Measurements from ENCODE around the gene IQCN.

IQCN gene

GRCh38 chr19:18287836-18288772 is 13.9 kb upstream of the IQCN start:
- in situ Hi-C loops (cut with MboI; ENCODE audit: low sequenced_read_pairs), result no loop called here

GRCh38 chr19:18286973-18287635 is 12.9 kb upstream of the IQCN start:
- in situ Hi-C loops (cut with MboI; ENCODE audit: low sequenced_read_pairs), result no loop called here

GRCh38 chr19:18284712-18285360 is 10.6 kb upstream of the IQCN start:
- in situ Hi-C loops (cut with MboI; ENCODE audit: low sequenced_read_pairs), result no loop called here

- in situ Hi-C loops (cut with MboI; ENCODE audit: low sequenced_read_pairs), result no loop called here
Measured at GRCh38 chr19:18283338-18283737, 9.1 kb upstream of the IQCN start.

GRCh38 chr19:18282788-18283141 is 8.5 kb upstream of the IQCN start:
- in situ Hi-C loops (cut with MboI; ENCODE audit: low sequenced_read_pairs), result no loop called here

- in situ Hi-C loops (cut with MboI; ENCODE audit: low sequenced_read_pairs), result no loop called here
Measured at GRCh38 chr19:18282021-18282787, 8.0 kb upstream of the IQCN start.

- in situ Hi-C loops (cut with MboI; ENCODE audit: low sequenced_read_pairs), result no loop called here
Measured at GRCh38 chr19:18281082-18282020, 7.1 kb upstream of the IQCN start, which contains the start of gene JUND. JUND (minus strand) TSS chr19:18281622; CDS start chr19:18281484, 138 bp downstream.

- in situ Hi-C loops (cut with MboI; ENCODE audit: low sequenced_read_pairs), result no loop called here
Measured at GRCh38 chr19:18280247-18281081, 6.2 kb upstream of the IQCN start.

- in situ Hi-C loops (cut with MboI; ENCODE audit: low sequenced_read_pairs), result loop anchor here (5.0 kb wide), 1 partner anchor 43 kb away; the partner anchor contains the start of gene LSM4
Measured at GRCh38 chr19:18279516-18280246, 5.4 kb upstream of the IQCN start.

- in situ Hi-C loops (cut with MboI; ENCODE audit: low sequenced_read_pairs), result loop anchor here (5.0 kb wide), 1 partner anchor 43 kb away; the partner anchor contains the start of gene LSM4
Measured at GRCh38 chr19:18279266-18279515, 4.9 kb upstream of the IQCN start.

GRCh38 chr19:18278521-18279265 is 4.4 kb upstream of the IQCN start:
- in situ Hi-C loops (cut with MboI; ENCODE audit: low sequenced_read_pairs), result loop anchor here (5.0 kb wide), 1 partner anchor 44 kb away; the partner anchor contains the start of gene LSM4

- in situ Hi-C loops (cut with MboI; ENCODE audit: low sequenced_read_pairs), result loop anchor here (5.0 kb wide), 1 partner anchor 47 kb away; the partner anchor contains the start of gene LSM4
Measured at GRCh38 chr19:18274781-18275356, 617 bp upstream of the IQCN start.

- in situ Hi-C loops (cut with MboI; ENCODE audit: low sequenced_read_pairs), result no loop called here
Measured at GRCh38 chr19:18273561-18274218, 562 bp downstream of the IQCN start.

GRCh38 chr19:18271433-18271841 is 2.8 kb downstream of the IQCN start:
- in situ Hi-C loops (cut with MboI; ENCODE audit: low sequenced_read_pairs), result no loop called here

- in situ Hi-C loops (cut with MboI; ENCODE audit: low sequenced_read_pairs), result no loop called here
Measured at GRCh38 chr19:18270326-18270725, 3.9 kb downstream of the IQCN start.

GRCh38 chr19:18269070-18269723 is 5.1 kb downstream of the IQCN start:
- in situ Hi-C loops (cut with MboI; ENCODE audit: low sequenced_read_pairs), result no loop called here

Measured in HL-60/S4 treated with phorbol 12-myristate 13-acetate at 8.2 ng/mL for 4 days and 3 days (cell line).